CD14-positive monocyte (primary cell): ENCODE measurements around the gene NRROS. TPM values are rescaled to one million over a fixed set of nuclear protein-coding genes. Genes with fewer than 3 reads are reported as not detected.

Source experiments
- DNase-seq, 3 donors: peaks; one replicate each; pipeline ENCODE4 v3.0.0-alpha.2; 2011 to 2022
- H2AFZ ChIP-seq: 2 replicates; pipeline ENCODE4 v1.6.0; 2012; ENCODE audit warnings: mild to moderate bottlenecking, low read depth, low read length, inconsistent platforms; ENCODE audit not compliant: insufficient read depth, poor library complexity, severe bottlenecking
- H3K27ac ChIP-seq, 2 donors: 1 replicate in 1 of 2; 2 replicates in 1 of 2; pipeline ENCODE4 v1.5.1; 2012 to 2013; ENCODE audit warnings: low read length in 2 of 2, control low read depth in 1 of 2, inconsistent platforms in 1 of 2, low read depth in 1 of 2, mild to moderate bottlenecking in 1 of 2
- H3K27me3 ChIP-seq, 2 donors: one replicate each; pipeline versions ENCODE4 v1.6.0 to v1.6.1; 2011 to 2013; ENCODE audit warnings: low read length in 2 of 2; ENCODE audit not compliant: control insufficient read depth in 2 of 2, insufficient read depth in 2 of 2
- H3K36me3 ChIP-seq, 2 donors: replicated peaks in 1 of 2; 1 replicate in 1 of 2; 2 replicates in 1 of 2; pipeline versions ENCODE4 v1.5.1 to v1.6.1; 2012 to 2013; ENCODE audit warnings: low read length in 2 of 2, control low read depth in 1 of 2, inconsistent platforms in 1 of 2, mild to moderate bottlenecking in 1 of 2; ENCODE audit not compliant: insufficient read depth in 2 of 2, control insufficient read depth in 1 of 2
- H3K4me1 ChIP-seq, 2 donors: 1 replicate in 1 of 2; 2 replicates in 1 of 2; pipeline versions ENCODE4 v1.5.1 to v1.6.1; 2012 to 2013; ENCODE audit warnings: low read length in 2 of 2, control low read depth in 1 of 2, inconsistent platforms in 1 of 2, mild to moderate bottlenecking in 1 of 2, moderate library complexity in 1 of 2; ENCODE audit not compliant: insufficient read depth in 2 of 2, control insufficient read depth in 1 of 2
- H3K4me2 ChIP-seq: replicated peaks from 2 replicates; pipeline ENCODE3; 2012; ENCODE audit warnings: low read length, moderate library complexity, mild to moderate bottlenecking; ENCODE audit not compliant: poor library complexity, severe bottlenecking; ENCODE audit errors: extremely low read depth
- H3K4me3 ChIP-seq, 3 experiments: fragments of 200-600 bp in 1 of 3; sonication (generic) in 1 of 3; replicated peaks in 1 of 3; 1 replicate in 2 of 3; 2 replicates in 1 of 3; pipeline ENCODE4 v1.5.1; 2011 to 2013; ENCODE audit warnings: low read length in 3 of 3, mild to moderate bottlenecking in 3 of 3, control low read depth in 2 of 3, low read depth in 2 of 3, inconsistent platforms in 1 of 3, moderate library complexity in 1 of 3
- H3K79me2 ChIP-seq: 2 replicates; pipeline ENCODE4 v1.6.0; 2012; ENCODE audit warnings: mild to moderate bottlenecking, control low read depth, inconsistent platforms, low read length, moderate library complexity; ENCODE audit not compliant: insufficient read depth
- H3K9ac ChIP-seq: 2 replicates; pipeline ENCODE4 v1.6.0; 2017; ENCODE audit warnings: low read length, mild to moderate bottlenecking; ENCODE audit not compliant: insufficient read depth, poor library complexity, severe bottlenecking
- H3K9me3 ChIP-seq, 2 donors: replicated peaks in 1 of 2; 1 replicate in 1 of 2; 2 replicates in 1 of 2; pipeline versions ENCODE4 v1.5.1 to v1.6.1; 2012 to 2013; ENCODE audit warnings: low read length in 2 of 2, control low read depth in 1 of 2; ENCODE audit not compliant: control insufficient read depth in 1 of 2, insufficient read depth in 1 of 2
- H4K20me1 ChIP-seq: 2 replicates; pipeline ENCODE4 v1.6.0; 2012; ENCODE audit warnings: mild to moderate bottlenecking, low read length, control low read depth, moderate library complexity; ENCODE audit not compliant: insufficient read depth
- H3K27ac Mint-ChIP-seq, 7 donors: one replicate each; pipeline ENCODE4 v1.8.0; 2020; ENCODE audit warnings: mild to moderate bottlenecking in 7 of 7, mixed read lengths in 7 of 7, moderate library complexity in 6 of 7, inconsistent platforms in 2 of 7
- H3K27me3 Mint-ChIP-seq, 3 donors: one replicate each; pipeline ENCODE4 v1.8.0; 2021 to 2022; ENCODE audit warnings: low read depth in 3 of 3, mild to moderate bottlenecking in 3 of 3, mixed read lengths in 3 of 3, moderate library complexity in 3 of 3, inconsistent platforms in 1 of 3
- H3K36me3 Mint-ChIP-seq, 2 donors: one replicate each; pipeline ENCODE4 v1.8.0; 2020; ENCODE audit warnings: mixed read lengths in 2 of 2, inconsistent platforms in 1 of 2, mild to moderate bottlenecking in 1 of 2
- H3K4me1 Mint-ChIP-seq: one replicate; pipeline ENCODE4 v1.8.0; 2020; ENCODE audit warnings: mild to moderate bottlenecking, mixed read lengths
- H3K4me3 Mint-ChIP-seq, 2 donors: one replicate each; pipeline ENCODE4 v1.8.0; 2020; ENCODE audit warnings: mild to moderate bottlenecking in 2 of 2, mixed read lengths in 2 of 2, moderate library complexity in 1 of 2
- H3K9me3 Mint-ChIP-seq, 7 donors: one replicate each; pipeline ENCODE4 v1.8.0; 2020 to 2022; ENCODE audit warnings: mixed read lengths in 7 of 7, mild to moderate bottlenecking in 6 of 7, moderate library complexity in 6 of 7, inconsistent platforms in 2 of 7
- WGBS: methylation state at CpG from one replicate; pipeline ENCODE4 v1.1.5; 2013; ENCODE audit warnings: missing lambda C conversion rate; ENCODE audit not compliant: insufficient coverage; 5-methylcytosine and 5-hydroxymethylcytosine counted together
- intact Hi-C, 2 donors: fragments of 100-400 bp; cut with micrococcal nuclease; formaldehyde crosslinking; loops; one replicate each; pipeline versions ENCODE4 v1.15.0 to v1.15.1; 2023
- polyA plus RNA-seq, 3 donors: library from polyadenylated mRNA; depleted of rRNA in 1 of 3; unstranded in 2 of 3; stranded (reverse) in 1 of 3; fragments of 300-500 nt in 2 of 3; fragments of >200 nt in 1 of 3; fragmentation: Illumina TruSeq in 2 of 3; gene quantifications; 1 replicate in 2 of 3; 2 replicates in 1 of 3; pipeline ENCODE4 v1.2.3, GENCODE V29; 2012 to 2021
- TF ChIP-seq, protein P1 (sequence below): fragments of 200-600 bp; IDR thresholded peaks from one replicate; pipeline ENCODE4 v1.8.0; 2022; ENCODE audit warnings: antibody characterized with exemption, mild to moderate bottlenecking

The NRROS gene
- polyA plus RNA-seq, 3 donors, result 5.9 to 109 (median 7.5) TPM

DNA sequence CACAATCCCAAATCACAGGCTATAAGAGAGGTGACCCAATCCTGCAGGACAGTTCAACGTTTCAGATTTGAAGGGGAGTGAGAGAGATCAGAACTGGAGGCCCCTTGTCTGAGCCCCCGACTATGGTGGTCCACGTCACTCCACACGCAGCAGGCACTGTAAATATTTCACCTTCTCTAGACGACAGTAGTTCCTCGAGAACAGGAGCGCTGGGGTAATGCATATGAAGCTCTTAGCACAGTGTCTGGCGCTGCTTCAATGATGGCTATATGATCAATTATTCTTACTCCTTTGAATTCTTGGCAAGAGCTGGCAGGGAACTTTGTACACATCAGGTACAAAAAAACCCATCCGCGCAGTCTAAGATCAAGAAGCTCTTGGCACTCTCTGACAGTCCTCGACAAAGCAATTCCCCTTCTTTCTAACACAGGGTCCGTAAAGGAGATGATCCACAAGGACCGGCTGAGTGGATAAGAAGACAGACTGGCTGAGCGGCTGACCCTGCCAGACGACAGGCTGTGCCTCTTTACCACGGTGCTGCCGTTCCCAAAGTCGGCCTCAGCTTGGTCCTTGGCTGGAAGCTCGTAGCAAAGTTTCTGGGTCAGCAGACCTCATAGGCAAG is 522 bp upstream of the NRROS start:
- peaks cover 0 to 2% (median 0%) of the 10 kb centered on the region in 7 donors for H3K9me3 Mint-ChIP-seq
- peaks cover 35% of the 10 kb centered on the region for H4K20me1 ChIP-seq
- 3% methylated on average over 15 of the region's 19 CpGs for WGBS
- DNase-seq, result peak in 1 of 3 donors; percentile 19
- H3K4me2 ChIP-seq, result peak overlapping the region; percentile 82
- H3K9ac ChIP-seq, result peak overlapping the region; percentile 88
- peaks cover 0 to 3% (median 0%) of the 10 kb centered on the region in 3 donors for H3K27me3 Mint-ChIP-seq
- H3K4me1 Mint-ChIP-seq, result peaks cover 75% of the 10 kb centered on the region
- peaks cover 97% of the 10 kb centered on the region for H3K79me2 ChIP-seq
- peak overlapping the region; percentile 86 to 94 (median 93) for H3K4me3 ChIP-seq
- intact Hi-C loops, result loop anchor here in 1 of 2 donors (10.0 kb wide), 1 partner anchor 734 kb away; the partner anchor contains the start of gene TNK2
- TF ChIP-seq, protein P1, sequence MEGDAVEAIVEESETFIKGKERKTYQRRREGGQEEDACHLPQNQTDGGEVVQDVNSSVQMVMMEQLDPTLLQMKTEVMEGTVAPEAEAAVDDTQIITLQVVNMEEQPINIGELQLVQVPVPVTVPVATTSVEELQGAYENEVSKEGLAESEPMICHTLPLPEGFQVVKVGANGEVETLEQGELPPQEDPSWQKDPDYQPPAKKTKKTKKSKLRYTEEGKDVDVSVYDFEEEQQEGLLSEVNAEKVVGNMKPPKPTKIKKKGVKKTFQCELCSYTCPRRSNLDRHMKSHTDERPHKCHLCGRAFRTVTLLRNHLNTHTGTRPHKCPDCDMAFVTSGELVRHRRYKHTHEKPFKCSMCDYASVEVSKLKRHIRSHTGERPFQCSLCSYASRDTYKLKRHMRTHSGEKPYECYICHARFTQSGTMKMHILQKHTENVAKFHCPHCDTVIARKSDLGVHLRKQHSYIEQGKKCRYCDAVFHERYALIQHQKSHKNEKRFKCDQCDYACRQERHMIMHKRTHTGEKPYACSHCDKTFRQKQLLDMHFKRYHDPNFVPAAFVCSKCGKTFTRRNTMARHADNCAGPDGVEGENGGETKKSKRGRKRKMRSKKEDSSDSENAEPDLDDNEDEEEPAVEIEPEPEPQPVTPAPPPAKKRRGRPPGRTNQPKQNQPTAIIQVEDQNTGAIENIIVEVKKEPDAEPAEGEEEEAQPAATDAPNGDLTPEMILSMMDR, result no peak
- peak overlapping the region; percentile 95 to 99 for H3K4me3 Mint-ChIP-seq
- peaks cover 27 to 32% of the 10 kb centered on the region in 2 donors for H3K36me3 Mint-ChIP-seq
- H3K36me3 ChIP-seq, result peaks cover 6 to 7% of the 10 kb centered on the region in 2 donors
- peaks cover 82 to 95% of the 10 kb centered on the region in 2 donors for H3K4me1 ChIP-seq
- H3K27ac Mint-ChIP-seq, result peak overlapping the region; percentile 91 to 100 (median 95)
- H3K27ac ChIP-seq, result peak overlapping the region; percentile 95 to 96
- H2AFZ ChIP-seq, result peak overlapping the region; percentile 74
- H3K27me3 ChIP-seq, result no peaks in the 10 kb centered on the region
- no peaks in the 10 kb centered on the region for H3K9me3 ChIP-seq

DNA sequence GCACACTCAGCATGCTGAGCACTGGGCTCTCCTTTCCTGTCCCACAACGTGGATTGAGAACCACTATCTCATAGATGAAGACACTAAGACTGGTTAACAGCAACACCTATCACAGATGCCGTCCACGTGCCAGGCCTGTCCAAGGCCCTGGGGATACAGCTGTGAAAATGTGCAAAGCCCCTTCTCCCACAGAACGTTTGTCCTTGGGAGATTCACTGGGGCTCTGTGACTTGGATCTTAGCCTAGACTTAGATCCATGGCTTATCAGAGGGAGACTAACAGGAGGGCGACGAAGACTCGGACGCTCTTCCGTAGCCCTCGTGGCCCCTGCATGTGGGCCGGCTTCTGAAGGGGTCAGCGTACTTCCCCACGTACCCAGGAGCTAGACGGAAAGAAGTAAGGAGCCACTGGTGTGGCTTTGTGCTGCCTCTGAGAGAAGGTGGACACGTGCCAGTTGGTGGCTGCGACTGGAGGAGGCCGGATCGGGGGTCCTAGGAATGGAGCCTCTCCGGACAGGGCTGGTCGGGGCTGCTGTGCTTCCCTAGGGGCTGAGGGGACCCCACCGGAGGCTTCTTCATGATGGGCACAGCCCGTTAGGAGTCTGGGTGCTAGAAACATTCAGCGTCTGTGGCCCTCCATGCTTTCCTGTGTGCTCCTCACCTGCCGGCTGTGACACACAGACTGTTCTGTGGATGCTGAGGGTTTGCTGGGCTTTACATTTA is 964 bp downstream of the NRROS start:
- Histone ChIP-seq H4K20me1 (peaks cover 50% of the 10 kb centered on the region), H3K27ac (peak overlapping the region; percentile 95 to 96), H3K9ac (peak overlapping the region; percentile 88), H2AFZ (peak overlapping the region; percentile 6), H3K27me3 (no peaks in the 10 kb centered on the region), H3K36me3 (peaks cover 16 to 20% of the 10 kb centered on the region in 2 donors), H3K9me3 (no peaks in the 10 kb centered on the region), H3K4me2 (peak overlapping the region; percentile 82), H3K4me3 (peak overlapping the region; percentile 86 to 94 (median 93)), H3K4me1 (peaks cover 86 to 95% of the 10 kb centered on the region in 2 donors), H3K79me2 (peaks cover 97% of the 10 kb centered on the region)
- Mint-ChIP-seq H3K27ac (peak overlapping the region; percentile 93 to 100 (median 99)), H3K9me3 (peaks cover 0 to 2% (median 0%) of the 10 kb centered on the region in 7 donors), H3K27me3 (peaks cover 0 to 3% (median 0%) of the 10 kb centered on the region in 3 donors), H3K4me1 (peaks cover 78% of the 10 kb centered on the region), H3K36me3 (peaks cover 40 to 47% of the 10 kb centered on the region in 2 donors), H3K4me3 (peak overlapping the region; percentile 95 to 99)
- peak; percentile 23 to 51 (median 50) for DNase-seq
- under 1% methylated on average over 19 of the region's 24 CpGs for WGBS
- intact Hi-C loops, result loop anchor here in 1 of 2 donors (1.0 to 5.0 kb wide), 2 partner anchors 8 to 47 kb away; no protein-coding TSS in a partner anchor
- TF ChIP-seq, protein P1, result no peak
